Measurements from ENCODE around the gene CHP2. TPM values are rescaled to one million over a fixed set of nuclear protein-coding genes. Genes with fewer than 3 reads are reported as not detected.

CHP2 gene
- total and polyA plus RNA-seq, 3 donors from 2014 or later = 2.4 to 8.0 (median 5.7) TPM

DNA sequence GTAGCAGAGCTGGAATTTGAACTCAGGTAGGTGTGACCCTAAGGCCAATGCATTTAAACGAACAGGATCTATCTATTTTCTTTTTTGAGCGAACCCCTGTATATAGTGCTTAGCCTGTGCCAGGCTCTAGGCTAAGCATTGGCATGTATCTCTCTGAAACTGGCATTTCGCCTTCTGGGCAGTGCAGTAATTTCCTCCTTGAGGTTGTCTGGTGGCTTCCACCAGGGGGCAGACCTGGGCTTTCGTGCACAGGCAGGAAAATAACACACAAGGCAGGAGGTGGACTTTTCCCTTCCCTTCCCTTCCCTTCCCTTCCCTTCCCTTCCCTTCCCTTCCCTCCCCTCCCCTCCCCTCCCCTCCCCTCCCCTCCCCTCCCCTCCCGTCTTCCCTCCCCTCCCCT is 46.6 kb downstream of the CHP2 start:
- no peaks in the 10 kb centered on the region for H3K36me3 ChIP-seq (ENCODE audit: low read depth, missing control alignments)
- H3K27ac ChIP-seq = no peak overlapping the region
- peaks cover 12% of the 10 kb centered on the region for H3K4me1 ChIP-seq
- 16 to 28% methylated on average over 4 to 5 of the region's 5 CpGs for WGBS, 2 donors
- TF ChIP-seq, protein P1, sequence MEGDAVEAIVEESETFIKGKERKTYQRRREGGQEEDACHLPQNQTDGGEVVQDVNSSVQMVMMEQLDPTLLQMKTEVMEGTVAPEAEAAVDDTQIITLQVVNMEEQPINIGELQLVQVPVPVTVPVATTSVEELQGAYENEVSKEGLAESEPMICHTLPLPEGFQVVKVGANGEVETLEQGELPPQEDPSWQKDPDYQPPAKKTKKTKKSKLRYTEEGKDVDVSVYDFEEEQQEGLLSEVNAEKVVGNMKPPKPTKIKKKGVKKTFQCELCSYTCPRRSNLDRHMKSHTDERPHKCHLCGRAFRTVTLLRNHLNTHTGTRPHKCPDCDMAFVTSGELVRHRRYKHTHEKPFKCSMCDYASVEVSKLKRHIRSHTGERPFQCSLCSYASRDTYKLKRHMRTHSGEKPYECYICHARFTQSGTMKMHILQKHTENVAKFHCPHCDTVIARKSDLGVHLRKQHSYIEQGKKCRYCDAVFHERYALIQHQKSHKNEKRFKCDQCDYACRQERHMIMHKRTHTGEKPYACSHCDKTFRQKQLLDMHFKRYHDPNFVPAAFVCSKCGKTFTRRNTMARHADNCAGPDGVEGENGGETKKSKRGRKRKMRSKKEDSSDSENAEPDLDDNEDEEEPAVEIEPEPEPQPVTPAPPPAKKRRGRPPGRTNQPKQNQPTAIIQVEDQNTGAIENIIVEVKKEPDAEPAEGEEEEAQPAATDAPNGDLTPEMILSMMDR (IDR thresholded peaks at IDR 0.05) = peak; percentile 37 to 75 (median 70)
- no peak for TF ChIP-seq POLR2A (IDR thresholded peaks at IDR 0.05)
- H3K4me3 ChIP-seq = no peak overlapping the region
- no peaks in the 10 kb centered on the region for H3K9me3 ChIP-seq
- peak; percentile 90 for DNase-seq
- intact Hi-C loops (cut with DNase I; ENCODE audit: low total_unique reads) = no loop called here
- no peaks in the 10 kb centered on the region for H3K27me3 ChIP-seq

DNA sequence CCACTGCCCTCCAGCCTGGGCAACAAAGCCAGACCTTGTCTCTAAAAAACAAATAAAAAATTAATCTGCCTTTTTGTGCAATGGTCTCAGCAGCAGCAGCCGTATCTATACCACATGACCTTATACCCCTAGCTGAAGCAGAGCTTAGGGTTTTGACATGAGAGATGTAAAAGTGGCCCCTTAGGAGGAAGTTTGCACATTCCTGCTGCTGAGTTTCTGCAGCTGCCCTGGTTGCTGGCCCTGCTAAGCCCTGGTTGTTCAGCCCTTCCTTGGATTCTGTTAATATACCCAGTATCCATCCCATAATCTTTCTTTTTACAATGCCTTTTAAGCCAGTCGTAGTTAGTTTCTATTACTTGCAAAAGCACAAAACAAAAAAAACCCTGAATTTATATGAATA is 48.0 kb downstream of the CHP2 start:
- 69 to 74% methylated on average over 2 of the region's 2 CpGs for WGBS, 2 donors
- TF ChIP-seq, protein P1 (IDR thresholded peaks at IDR 0.05) = no peak
- no peak for TF ChIP-seq POLR2A (IDR thresholded peaks at IDR 0.05)

DNA sequence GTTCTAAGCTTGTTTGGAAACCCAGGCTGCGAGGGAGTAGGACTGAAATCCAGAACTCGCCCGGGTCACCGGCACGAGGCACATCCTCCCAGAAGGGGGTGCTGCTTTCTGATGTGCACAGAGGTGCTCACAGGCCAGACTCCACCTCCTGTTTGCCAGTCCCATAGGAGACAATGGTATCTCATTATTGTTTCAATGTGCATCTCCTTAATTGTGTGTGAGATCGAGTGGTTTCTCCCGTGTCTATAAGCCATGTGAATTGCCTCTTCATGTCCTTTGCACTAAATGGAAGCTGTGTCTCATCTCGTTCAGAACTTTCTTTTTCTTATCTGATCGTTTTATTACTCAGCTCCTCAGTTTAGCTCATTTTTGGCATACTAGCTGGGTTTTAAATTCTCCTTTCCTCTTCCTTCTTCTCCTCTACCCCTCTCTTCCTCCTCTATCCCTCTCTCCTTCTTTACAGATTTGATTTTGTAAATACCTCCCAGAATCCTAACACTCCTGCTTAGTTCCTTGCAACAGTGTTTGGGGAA is 48.8 kb downstream of the CHP2 start:
- H3K27ac ChIP-seq = no peak overlapping the region
- TF ChIP-seq POLR2A (IDR thresholded peaks at IDR 0.05) = no peak
- TF ChIP-seq, protein P1 (IDR thresholded peaks at IDR 0.05) = peak in 2 of 3 experiments; percentile 43 to 47
- H3K4me3 ChIP-seq = no peak overlapping the region
- no peaks in the 10 kb centered on the region for H3K27me3 ChIP-seq
- peak; percentile 89 for DNase-seq
- intact Hi-C loops (cut with DNase I; ENCODE audit: low total_unique reads) = no loop called here
- H3K4me1 ChIP-seq = peaks cover 12% of the 10 kb centered on the region
- no peaks in the 10 kb centered on the region for H3K9me3 ChIP-seq
- no peaks in the 10 kb centered on the region for H3K36me3 ChIP-seq (ENCODE audit: low read depth, missing control alignments)
- WGBS, 2 donors = 16 to 36% methylated on average over 9 of the region's 9 CpGs

More for the DNA sequence above, 48.0 kb downstream of the CHP2 start:
- H3K4me3 ChIP-seq = no peak overlapping the region
- peaks cover 12% of the 10 kb centered on the region for H3K4me1 ChIP-seq
- intact Hi-C loops (cut with DNase I; ENCODE audit: low total_unique reads) = no loop called here
- no peaks in the 10 kb centered on the region for H3K36me3 ChIP-seq (ENCODE audit: low read depth, missing control alignments)
- H3K9me3 ChIP-seq = no peaks in the 10 kb centered on the region
- DNase-seq = no peak
- H3K27me3 ChIP-seq = no peaks in the 10 kb centered on the region
- H3K27ac ChIP-seq = no peak overlapping the region

DNA sequence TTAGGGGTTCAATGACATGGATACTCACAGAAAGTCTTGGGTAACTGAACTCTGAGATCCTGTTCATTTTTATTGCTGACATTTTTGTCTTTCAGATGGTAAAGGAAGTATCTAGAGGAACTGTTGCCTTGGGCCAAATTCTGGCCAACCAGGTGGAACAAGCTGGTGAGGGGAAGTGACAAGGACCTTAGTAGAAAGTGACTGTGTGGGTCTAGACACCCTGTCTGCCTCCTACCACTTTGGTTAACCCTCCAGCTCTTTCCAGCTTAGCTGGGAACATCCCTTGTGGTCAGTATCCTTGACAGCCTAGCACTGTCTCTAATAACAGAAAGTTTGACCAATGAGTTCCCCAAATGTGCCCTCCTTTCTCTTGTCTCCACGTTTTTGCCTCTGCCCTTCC is 52.2 kb downstream of the CHP2 start:
- Histone ChIP-seq H3K9me3 (no peaks in the 10 kb centered on the region), H3K27ac (no peak overlapping the region), H3K4me3 (no peak overlapping the region), H3K27me3 (no peaks in the 10 kb centered on the region), H3K36me3 (ENCODE audit: low read depth, missing control alignments) (no peaks in the 10 kb centered on the region), H3K4me1 (peaks cover 12% of the 10 kb centered on the region)
- intact Hi-C loops (cut with DNase I; ENCODE audit: low total_unique reads) = no loop called here
- WGBS, 2 donors = 46 to 79% methylated on average over 1 of the region's 1 CpG
- TF ChIP-seq, protein P1 (IDR thresholded peaks at IDR 0.05) = no peak
- no peak for TF ChIP-seq POLR2A (IDR thresholded peaks at IDR 0.05)
- no peak for DNase-seq

Other genes with a start within 250 kb of the CHP2 start
- gene GGA2, start 244.5 kb upstream of the CHP2 start, total RNA-seq = 10 to 100 TPM; 60.6 to 71.9 TPM
- 47.2 TPM for gene GGA2, start 244.5 kb upstream of the CHP2 start, polyA plus RNA-seq (ENCODE audit: insufficient read depth, low read depth, low replicate concordance)
- 10 to 100 TPM; 55.9 to 76.7 TPM for gene EARS2, start 197.7 kb upstream of the CHP2 start, total RNA-seq
- 32.3 TPM for gene EARS2, start 197.7 kb upstream of the CHP2 start, polyA plus RNA-seq (ENCODE audit: insufficient read depth, low read depth, low replicate concordance)
- 100 to 1,000 TPM; 269 to 275 TPM for gene UBFD1, start 197.3 kb upstream of the CHP2 start, total RNA-seq
- gene UBFD1, start 197.3 kb upstream of the CHP2 start, polyA plus RNA-seq (ENCODE audit: insufficient read depth, low read depth, low replicate concordance) = 76.8 TPM
- 10 to 100 TPM; 65.4 to 79.5 TPM for gene NDUFAB1, start 158.7 kb upstream of the CHP2 start, total RNA-seq
- 115 TPM for gene NDUFAB1, start 158.7 kb upstream of the CHP2 start, polyA plus RNA-seq (ENCODE audit: insufficient read depth, low read depth, low replicate concordance)
- 10 to 100 TPM; 24.6 to 26.8 TPM for gene PALB2, start 113.7 kb upstream of the CHP2 start, total RNA-seq
- gene PALB2, start 113.7 kb upstream of the CHP2 start, polyA plus RNA-seq (ENCODE audit: insufficient read depth, low read depth, low replicate concordance) = 14.4 TPM
- 10 to 100 TPM; 61.3 to 63.3 TPM for gene DCTN5, start 113.6 kb upstream of the CHP2 start, total RNA-seq
- 84.0 TPM for gene DCTN5, start 113.6 kb upstream of the CHP2 start, polyA plus RNA-seq (ENCODE audit: insufficient read depth, low read depth, low replicate concordance)
- gene PLK1, start 76.1 kb upstream of the CHP2 start, total RNA-seq = 10 to 100 TPM; 26.3 to 44.5 TPM
- gene PLK1, start 76.1 kb upstream of the CHP2 start, polyA plus RNA-seq (ENCODE audit: insufficient read depth, low read depth, low replicate concordance) = 94.7 TPM
- gene ERN2, start 41.8 kb upstream of the CHP2 start, total RNA-seq = under 1 TPM; 0.37 to 0.94 TPM
- 0.32 TPM for gene ERN2, start 41.8 kb upstream of the CHP2 start, polyA plus RNA-seq (ENCODE audit: insufficient read depth, low read depth, low replicate concordance)
- gene PRKCB, start 81.0 kb downstream of the CHP2 start, total RNA-seq = 10 to 100 TPM; 26.6 to 49.7 TPM
- gene PRKCB, start 81.0 kb downstream of the CHP2 start, polyA plus RNA-seq (ENCODE audit: insufficient read depth, low read depth, low replicate concordance) = 25.5 TPM

All from testis (tissue), 3 donors.